Lung (tissue), 12 donors: ENCODE measurements around the gene PARD6B. TPM values are rescaled to one million over a fixed set of nuclear protein-coding genes. Genes with fewer than 3 reads are reported as not detected.

Experiments used
- ATAC-seq: fragments of 200-7000 bp; cut with Tn5 transposase; one replicate; pipeline ENCODE4 v1.9.1; 2020; ENCODE audit warnings: moderate number of reproducible peaks; ENCODE audit not compliant: insufficient read depth, low FRiP score
- DNase-seq, 3 donors: peaks; one replicate each; pipeline ENCODE4 v3.0.0-alpha.2; 2013 to 2017
- H3K27ac ChIP-seq, 2 donors: one replicate each; pipeline ENCODE4 v1.5.1; 2013; ENCODE audit warnings: mild to moderate bottlenecking in 2 of 2, moderate library complexity in 2 of 2, control low read depth in 1 of 2, inconsistent platforms in 1 of 2, low read depth in 1 of 2, low read length in 1 of 2
- H3K27me3 ChIP-seq, 3 donors: one replicate each; pipeline ENCODE4 v1.5.1; 2013; ENCODE audit warnings: low read length in 2 of 3; ENCODE audit not compliant: control insufficient read depth in 3 of 3, insufficient read depth in 3 of 3
- H3K36me3 ChIP-seq, 4 donors: one replicate each; pipeline ENCODE4 v1.5.1; 2013; ENCODE audit warnings: low read length in 4 of 4, mild to moderate bottlenecking in 1 of 4, moderate library complexity in 1 of 4; ENCODE audit not compliant: control insufficient read depth in 4 of 4, insufficient read depth in 4 of 4
- H3K4me1 ChIP-seq, 5 donors: one replicate each; pipeline ENCODE4 v1.5.1; 2013; ENCODE audit warnings: low read length in 5 of 5, mild to moderate bottlenecking in 2 of 5, moderate library complexity in 1 of 5; ENCODE audit not compliant: control insufficient read depth in 5 of 5, insufficient read depth in 5 of 5
- H3K4me3 ChIP-seq: one replicate; pipeline ENCODE4 v1.5.1; 2013; ENCODE audit warnings: mild to moderate bottlenecking, control low read depth, moderate library complexity
- H3K9ac ChIP-seq, 2 donors: one replicate each; pipeline ENCODE4 v1.5.1; 2013; ENCODE audit warnings: low read length in 2 of 2, control low read depth in 1 of 2; ENCODE audit not compliant: insufficient read depth in 1 of 2
- H3K9me3 ChIP-seq, 4 donors: one replicate each; pipeline ENCODE4 v1.5.1; 2013; ENCODE audit warnings: low read length in 3 of 4, mild to moderate bottlenecking in 1 of 4, moderate library complexity in 1 of 4; ENCODE audit not compliant: control insufficient read depth in 4 of 4, insufficient read depth in 3 of 4
- CTCF ChIP-seq: IDR thresholded peaks from 2 replicates; pipeline ENCODE4 v1.5.1; 2012; ENCODE audit warnings: mild to moderate bottlenecking; ENCODE audit errors: control extremely low read depth, extremely low read depth
- WGBS, 2 donors: extraction: QIAGEN DNeasy Blood & Tissue Kit; methylation state at CpG; one replicate each; pipeline ENCODE4 v1.1.7; 2013; 5-methylcytosine and 5-hydroxymethylcytosine counted together
- polyA plus RNA-seq, 2 donors: library from polyadenylated mRNA; stranded (reverse); fragments of 200-250 nt; gene quantifications; one replicate each; pipeline ENCODE4 v1.2.1, GENCODE V29; 2013
- total RNA-seq, 2 donors: library from RNA; depleted of rRNA in 1 of 2; stranded (reverse); fragments of >200 nt in 1 of 2; gene quantifications; one replicate each; pipeline ENCODE4 v1.2.1, GENCODE V29; 2014 to 2021
- donor health status: control.
- donor health status: control.
- donor health status: Bipolar disorder and iron deficiency.
- donor health status: healthy.
- donor health status: DM: yes; HTN: yes; CAD: no.

PARD6B gene
- total and polyA plus RNA-seq, 4 donors = 2.0 to 41.8 (median 25.8) TPM

DNA sequence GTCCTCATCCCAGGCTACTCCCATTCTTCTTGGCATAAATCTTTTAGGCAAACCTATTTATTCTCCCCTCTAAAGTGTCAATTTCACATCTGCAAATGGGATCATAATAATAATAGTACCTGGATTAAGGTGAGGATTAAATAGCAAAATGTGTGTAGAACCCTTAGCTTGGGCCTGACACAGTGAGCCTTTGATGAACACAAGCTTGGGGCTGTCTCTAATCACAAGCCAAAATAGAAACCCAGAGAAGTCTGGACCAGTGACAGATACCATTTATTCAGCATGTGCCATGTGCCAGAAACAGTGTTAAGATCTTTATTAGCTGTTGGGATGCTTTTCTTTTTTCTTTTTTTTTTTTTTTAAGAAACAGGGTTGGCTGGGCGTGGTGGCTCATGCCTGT lies 14.9 kb upstream of the PARD6B start:
- no peak for ATAC-seq
- no peak overlapping the region for H3K27ac ChIP-seq
- peaks cover 0 to 2% (median 0%) of the 10 kb centered on the region in 5 donors for H3K4me1 ChIP-seq
- TF ChIP-seq CTCF = no peak
- 88 to 89% methylated on average over 1 of the region's 1 CpG for WGBS, 2 donors
- H3K27me3 ChIP-seq = no peaks in the 10 kb centered on the region
- no peak for DNase-seq
- H3K4me3 ChIP-seq = no peak overlapping the region
- no peaks in the 10 kb centered on the region for H3K9me3 ChIP-seq
- H3K36me3 ChIP-seq = no peaks in the 10 kb centered on the region
- no peak overlapping the region for H3K9ac ChIP-seq

GRCh38 chr20:50717312-50717711 lies 14.1 kb upstream of the PARD6B start:
- Histone ChIP-seq H3K27me3 (no peaks in the 10 kb centered on the region), H3K4me3 (no peak overlapping the region), H3K27ac (no peak overlapping the region), H3K9me3 (no peaks in the 10 kb centered on the region), H3K9ac (no peak overlapping the region), H3K4me1 (peaks cover 0 to 2% (median 0%) of the 10 kb centered on the region in 5 donors), H3K36me3 (no peaks in the 10 kb centered on the region)
- DNase-seq = no peak
- WGBS, 2 donors = 63 to 91% methylated on average over 2 of the region's 2 CpGs
- no peak for TF ChIP-seq CTCF
- no peak for ATAC-seq

DNA sequence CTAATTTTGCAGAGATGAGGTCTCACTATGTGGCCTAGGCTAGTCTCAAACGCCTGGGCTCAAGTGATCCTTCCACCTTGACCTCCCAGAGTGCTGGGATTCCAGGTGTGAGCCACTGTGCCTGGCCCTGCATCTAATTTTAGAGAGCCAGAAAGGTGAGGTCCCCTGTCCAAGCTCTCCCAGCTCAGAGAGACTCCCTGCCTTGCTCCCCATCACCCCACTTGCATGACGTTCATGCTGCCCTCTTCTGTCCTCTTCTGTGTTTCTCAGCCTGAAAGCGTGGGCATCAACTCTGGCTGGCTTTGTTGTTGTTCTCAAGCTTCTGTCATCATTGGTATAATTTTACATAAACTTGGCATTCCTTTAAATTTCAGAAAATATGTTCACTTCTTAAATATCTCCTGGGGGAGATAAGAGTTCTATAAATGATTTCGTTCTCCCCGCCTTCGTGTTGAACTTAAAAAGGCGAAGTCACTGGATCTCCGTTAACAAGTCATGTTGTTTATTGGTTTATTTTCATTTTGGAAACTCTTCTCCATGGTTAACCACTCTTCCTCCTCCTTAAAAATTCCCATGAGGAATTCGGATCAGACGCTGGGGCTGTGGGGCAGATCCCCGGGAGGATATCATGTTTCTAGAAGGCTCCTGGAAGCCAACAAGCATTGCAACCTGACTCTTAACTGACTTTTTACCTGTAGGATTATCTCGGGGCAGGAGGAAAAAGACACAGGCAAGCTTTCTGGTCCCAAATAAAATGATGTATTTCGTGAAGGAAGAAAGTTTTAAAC lies 13.2 kb upstream of the PARD6B start:
- 71 to 80% methylated on average over 13 of the region's 13 CpGs for WGBS, 2 donors
- no peak overlapping the region for H3K27ac ChIP-seq
- H3K36me3 ChIP-seq = no peaks in the 10 kb centered on the region
- DNase-seq (no peak), ATAC-seq (no peak)
- no peaks in the 10 kb centered on the region for H3K27me3 ChIP-seq
- no peak overlapping the region for H3K9ac ChIP-seq
- peaks cover 0 to 5% (median 0%) of the 10 kb centered on the region in 5 donors for H3K4me1 ChIP-seq
- no peak overlapping the region for H3K4me3 ChIP-seq
- no peak for TF ChIP-seq CTCF
- H3K9me3 ChIP-seq = no peaks in the 10 kb centered on the region
